NCI-H1105 treated with DMSO at 0.1 percent for 48 hours (cell line): ENCODE data around the gene GAS6.
"Not testable (repeated sequence)": the region's sequence is repeated elsewhere in the genome, so short reads cannot be mapped to it uniquely, and the experiment has no call there.

Source experiments
- DNase-seq: peaks from one replicate; lab custom pipeline; 2025; lab: John Stamatoyannopoulos, UW

The GAS6 gene

GRCh38 chr13:113863524-113864272 is at the start of gene GAS6:
TSS of gene GAS6 (minus strand) at chr13:113864076. CDS start at chr13:113863920, 156 bp downstream.
- peak; percentile 45 for DNase-seq

GRCh38 chr13:113913408-113913807 is 49.5 kb upstream of the GAS6 start:
- DNase-seq = not testable (repeated sequence)

GRCh38 chr13:113912596-113912995 is 48.7 kb upstream of the GAS6 start:
- DNase-seq = no peak

GRCh38 chr13:113907635-113908617 is 44.0 kb upstream of the GAS6 start:
- DNase-seq = peak; percentile 96

- peak; percentile 63 for DNase-seq
These were observed 42.7 kb upstream of the GAS6 start for GRCh38 chr13:113906571-113906970.

- no peak for DNase-seq
These were observed 42.1 kb upstream of the GAS6 start for GRCh38 chr13:113905942-113906341.

- DNase-seq = no peak
These were observed 41.1 kb upstream of the GAS6 start for GRCh38 chr13:113905018-113905417.

- no peak for DNase-seq
These were observed 40.5 kb upstream of the GAS6 start for GRCh38 chr13:113904411-113904810.

- no peak for DNase-seq
These were observed 40.0 kb upstream of the GAS6 start for GRCh38 chr13:113903912-113904311.

- no peak for DNase-seq
These were observed 39.3 kb upstream of the GAS6 start for GRCh38 chr13:113902986-113903775.

GRCh38 chr13:113902481-113902880 is 38.6 kb upstream of the GAS6 start:
- DNase-seq = no peak

GRCh38 chr13:113901642-113902041 is 37.8 kb upstream of the GAS6 start:
- no peak for DNase-seq

GRCh38 chr13:113901231-113901630 is 37.4 kb upstream of the GAS6 start:
- no peak for DNase-seq

- no peak for DNase-seq
These were observed 36.8 kb upstream of the GAS6 start for GRCh38 chr13:113900646-113901045.

- no peak for DNase-seq
These were observed 34.5 kb upstream of the GAS6 start for GRCh38 chr13:113898391-113898790.

GRCh38 chr13:113897966-113898365 is 34.1 kb upstream of the GAS6 start:
- no peak for DNase-seq

GRCh38 chr13:113897161-113897560 is 33.3 kb upstream of the GAS6 start:
- DNase-seq = no peak

- no peak for DNase-seq
These were observed 31.6 kb upstream of the GAS6 start for GRCh38 chr13:113895436-113895835.

- no peak for DNase-seq
These were observed 27.1 kb upstream of the GAS6 start for GRCh38 chr13:113890774-113891480.

GRCh38 chr13:113889467-113889866 is 25.6 kb upstream of the GAS6 start:
- no peak for DNase-seq

- DNase-seq = no peak
These were observed 24.9 kb upstream of the GAS6 start for GRCh38 chr13:113888701-113889330.
